ENCODE data around the gene SHC4.

The SHC4 gene

GRCh38 chr15:48888836-48889235 is 74.9 kb downstream of the SHC4 start:
- H3K27me3 ChIP-seq (replicated peaks), result no peaks in the 10 kb centered on the region
- H3K36me3 ChIP-seq (replicated peaks), result no peaks in the 10 kb centered on the region
- TF ChIP-seq CTCF (IDR thresholded peaks at IDR 0.05; ENCODE audit: low read depth, low read length, missing control alignments), result no peak
- peak overlapping the region; percentile 59 for H3K27ac ChIP-seq
- in situ Hi-C loops (cut with HindIII; ENCODE audit: low pct_ligation_motif_present, low sequenced_read_pairs), result no loop called here
- H3K4me3 ChIP-seq (ENCODE audit: low read depth, low read length), result no peak overlapping the region
- no peak for DNase-seq

- H3K27ac ChIP-seq, result no peak overlapping the region
- no peaks in the 10 kb centered on the region for H3K27me3 ChIP-seq (replicated peaks)
- TF ChIP-seq CTCF (IDR thresholded peaks at IDR 0.05; ENCODE audit: low read depth, low read length, missing control alignments), result no peak
- no peaks in the 10 kb centered on the region for H3K36me3 ChIP-seq (replicated peaks)
- in situ Hi-C loops (cut with HindIII; ENCODE audit: low pct_ligation_motif_present, low sequenced_read_pairs), result no loop called here
- DNase-seq, result no peak
- no peak overlapping the region for H3K4me3 ChIP-seq (ENCODE audit: low read depth, low read length)
Observed at GRCh38 chr15:48888191-48888590, 75.5 kb downstream of the SHC4 start.

GRCh38 chr15:48887144-48887543 is 76.6 kb downstream of the SHC4 start:
- Histone ChIP-seq H3K27me3 (replicated peaks) (no peaks in the 10 kb centered on the region), H3K36me3 (replicated peaks) (no peaks in the 10 kb centered on the region), H3K4me3 (ENCODE audit: low read depth, low read length) (no peak overlapping the region), H3K27ac (no peak overlapping the region)
- in situ Hi-C loops (cut with HindIII; ENCODE audit: low pct_ligation_motif_present, low sequenced_read_pairs), result no loop called here
- DNase-seq, result no peak
- TF ChIP-seq CTCF (IDR thresholded peaks at IDR 0.05; ENCODE audit: low read depth, low read length, missing control alignments), result no peak

GRCh38 chr15:48883699-48884098 is 80.0 kb downstream of the SHC4 start:
- no peak for DNase-seq
- Histone ChIP-seq H3K27me3 (replicated peaks) (no peaks in the 10 kb centered on the region), H3K36me3 (replicated peaks) (no peaks in the 10 kb centered on the region), H3K4me3 (ENCODE audit: low read depth, low read length) (no peak overlapping the region), H3K27ac (no peak overlapping the region)
- no peak for TF ChIP-seq CTCF (IDR thresholded peaks at IDR 0.05; ENCODE audit: low read depth, low read length, missing control alignments)
- in situ Hi-C loops (cut with HindIII; ENCODE audit: low pct_ligation_motif_present, low sequenced_read_pairs), result no loop called here

GRCh38 chr15:48880070-48880634 is 83.6 kb downstream of the SHC4 start:
- H3K27ac ChIP-seq, result no peak overlapping the region
- no peaks in the 10 kb centered on the region for H3K36me3 ChIP-seq (replicated peaks)
- in situ Hi-C loops (cut with HindIII; ENCODE audit: low pct_ligation_motif_present, low sequenced_read_pairs), result no loop called here
- no peaks in the 10 kb centered on the region for H3K27me3 ChIP-seq (replicated peaks)
- DNase-seq, result no peak
- no peak for TF ChIP-seq CTCF (IDR thresholded peaks at IDR 0.05; ENCODE audit: low read depth, low read length, missing control alignments)
- H3K4me3 ChIP-seq (ENCODE audit: low read depth, low read length), result no peak overlapping the region
